CD4-positive, alpha-beta T cell (primary cell): ENCODE results near the gene PRMT9. TPM values are rescaled to one million over a fixed set of nuclear protein-coding genes. Genes with fewer than 3 reads are reported as not detected.
A peak's percentile ranks its signal among the peaks of the same experiment; 100 is the strongest.

ENCODE experiments used
- ATAC-seq: fragments of 200-7000 bp; cut with Tn5 transposase; one replicate; pipeline ENCODE4 v1.10.0; 2022; ENCODE audit warnings: mild to moderate bottlenecking; ENCODE audit not compliant: poor library complexity
- CTCF ChIA-PET: fragments of 350-600 bp; sonication (Branson Sonifier 250); formaldehyde crosslinking; loops from one replicate; lab custom pipeline; 2021; ENCODE audit warnings: antibody characterized with exemption, inconsistent platforms; lab: Charles Lee
- POLR2A ChIA-PET: fragments of 350-600 bp; sonication (Branson Sonifier 250); formaldehyde crosslinking; loops from one replicate; lab custom pipeline; 2021; ENCODE audit warnings: antibody characterized with exemption, inconsistent platforms; lab: Charles Lee
- DNase-seq, 14 experiments: peaks; one replicate each; pipeline ENCODE4 v3.0.0-alpha.2; 2013 to 2020; ENCODE audit warnings: mixed read lengths in 2 of 14
- H3K27ac ChIP-seq, 2 donors: one replicate each; pipeline versions ENCODE4 v1.5.1 to v1.7.0; 2013; ENCODE audit warnings: low read length in 2 of 2, low read depth in 1 of 2, mild to moderate bottlenecking in 1 of 2
- H3K27me3 ChIP-seq, 2 experiments: 1 replicate in 1 of 2; 2 replicates in 1 of 2; pipeline versions ENCODE4 v1.6.1 to v1.7.0; 2013; ENCODE audit warnings: low read length in 2 of 2, control low read depth in 1 of 2, mild to moderate bottlenecking in 1 of 2, moderate library complexity in 1 of 2; ENCODE audit not compliant: insufficient read depth in 2 of 2, control insufficient read depth in 1 of 2
- H3K36me3 ChIP-seq: one replicate; pipeline ENCODE4 v1.6.1; 2013; ENCODE audit warnings: low read length, control low read depth; ENCODE audit not compliant: insufficient read depth
- H3K4me1 ChIP-seq: one replicate; pipeline ENCODE4 v1.6.1; 2013; ENCODE audit warnings: low read length, control low read depth; ENCODE audit not compliant: insufficient read depth
- H3K4me3 ChIP-seq: one replicate; pipeline ENCODE4 v1.5.1; 2013; ENCODE audit warnings: mild to moderate bottlenecking, low read length, moderate library complexity
- H3K9me3 ChIP-seq, 2 experiments: 1 replicate in 1 of 2; 2 replicates in 1 of 2; pipeline versions ENCODE4 v1.6.1 to v1.7.0; 2013; ENCODE audit warnings: low read length in 2 of 2, mild to moderate bottlenecking in 2 of 2, control low read depth in 1 of 2, moderate library complexity in 1 of 2; ENCODE audit not compliant: control insufficient read depth in 1 of 2, insufficient read depth in 1 of 2
- H3K27ac Mint-ChIP-seq: one replicate; pipeline ENCODE4 v1.8.0; 2020; ENCODE audit warnings: mixed read lengths
- H3K27me3 Mint-ChIP-seq: one replicate; pipeline ENCODE4 v1.8.0; 2021; ENCODE audit warnings: mixed read lengths
- H3K36me3 Mint-ChIP-seq: one replicate; pipeline ENCODE4 v1.8.0; 2021; ENCODE audit warnings: low read depth, mixed read lengths
- H3K4me1 Mint-ChIP-seq: one replicate; pipeline ENCODE4 v1.8.0; 2021; ENCODE audit warnings: low read depth, mixed read lengths
- H3K4me3 Mint-ChIP-seq: one replicate; pipeline ENCODE4 v1.8.0; 2020; ENCODE audit warnings: mild to moderate bottlenecking, mixed read lengths
- H3K9me3 Mint-ChIP-seq: one replicate; pipeline ENCODE4 v1.8.0; 2020; ENCODE audit warnings: mixed read lengths
- intact Hi-C, 2 experiments: fragments of 100-400 bp; cut with DNase I in 1 of 2; cut with micrococcal nuclease in 1 of 2; formaldehyde crosslinking; loops; one replicate each; pipeline versions ENCODE4 v1.15.1 to v1.9.0; 2023 to 2025; cut with DNase I, micrococcal nuclease
- total RNA-seq, 174 experiments: library from RNA in 2 of 174; stranded (reverse) in 2 of 174; gene quantifications; one replicate each; pipeline ENCODE4 v1.2.3 and lab custom pipeline; 2021 to 2026
- TF ChIP-seq, protein P1 (sequence below): fragments of 200-600 bp; IDR thresholded peaks from one replicate; pipeline ENCODE4 v1.8.0; 2022; ENCODE audit warnings: antibody characterized with exemption, mild to moderate bottlenecking

PRMT9 gene
- total RNA-seq, 2 experiments from 2014 or later, result 21.0 to 21.1 TPM

GRCh38 chr4:147590249-147590920, 93.6 kb downstream of the PRMT9 start:
- no peaks in the 10 kb centered on the region for H3K27me3 Mint-ChIP-seq
- H3K9me3 Mint-ChIP-seq, result no peaks in the 10 kb centered on the region
- no peaks in the 10 kb centered on the region for H3K36me3 ChIP-seq
- ChIA-PET CTCF (interaction anchor here (0.6 to 1.3 kb wide), 3 partner anchors 10 to 507 kb away, joined by 3 to 5 read pairs (median 3); no protein-coding TSS in a partner anchor), POLR2A (no interaction called here)
- peak in 11 of 14 experiments; percentile 7 to 52 (median 25) for DNase-seq
- no peak for ATAC-seq
- intact Hi-C loops, result loop anchor here (5.0 to 10.0 kb wide), 3 partner anchors 573 to 1248 kb away; no protein-coding TSS in a partner anchor
- TF ChIP-seq, protein P1, sequence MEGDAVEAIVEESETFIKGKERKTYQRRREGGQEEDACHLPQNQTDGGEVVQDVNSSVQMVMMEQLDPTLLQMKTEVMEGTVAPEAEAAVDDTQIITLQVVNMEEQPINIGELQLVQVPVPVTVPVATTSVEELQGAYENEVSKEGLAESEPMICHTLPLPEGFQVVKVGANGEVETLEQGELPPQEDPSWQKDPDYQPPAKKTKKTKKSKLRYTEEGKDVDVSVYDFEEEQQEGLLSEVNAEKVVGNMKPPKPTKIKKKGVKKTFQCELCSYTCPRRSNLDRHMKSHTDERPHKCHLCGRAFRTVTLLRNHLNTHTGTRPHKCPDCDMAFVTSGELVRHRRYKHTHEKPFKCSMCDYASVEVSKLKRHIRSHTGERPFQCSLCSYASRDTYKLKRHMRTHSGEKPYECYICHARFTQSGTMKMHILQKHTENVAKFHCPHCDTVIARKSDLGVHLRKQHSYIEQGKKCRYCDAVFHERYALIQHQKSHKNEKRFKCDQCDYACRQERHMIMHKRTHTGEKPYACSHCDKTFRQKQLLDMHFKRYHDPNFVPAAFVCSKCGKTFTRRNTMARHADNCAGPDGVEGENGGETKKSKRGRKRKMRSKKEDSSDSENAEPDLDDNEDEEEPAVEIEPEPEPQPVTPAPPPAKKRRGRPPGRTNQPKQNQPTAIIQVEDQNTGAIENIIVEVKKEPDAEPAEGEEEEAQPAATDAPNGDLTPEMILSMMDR, result peak; percentile 75
- no peaks in the 10 kb centered on the region for H3K36me3 Mint-ChIP-seq
- H3K9me3 ChIP-seq, result no peaks in the 10 kb centered on the region
- peaks cover 0 to 8% of the 10 kb centered on the region in 2 experiments for H3K27me3 ChIP-seq
- no peak overlapping the region for H3K27ac ChIP-seq
- peaks cover 4% of the 10 kb centered on the region for H3K4me1 Mint-ChIP-seq
- peaks cover 6% of the 10 kb centered on the region for H3K4me1 ChIP-seq
- H3K4me3 Mint-ChIP-seq, result no peak overlapping the region
- no peak overlapping the region for H3K27ac Mint-ChIP-seq
- no peak overlapping the region for H3K4me3 ChIP-seq

DNA sequence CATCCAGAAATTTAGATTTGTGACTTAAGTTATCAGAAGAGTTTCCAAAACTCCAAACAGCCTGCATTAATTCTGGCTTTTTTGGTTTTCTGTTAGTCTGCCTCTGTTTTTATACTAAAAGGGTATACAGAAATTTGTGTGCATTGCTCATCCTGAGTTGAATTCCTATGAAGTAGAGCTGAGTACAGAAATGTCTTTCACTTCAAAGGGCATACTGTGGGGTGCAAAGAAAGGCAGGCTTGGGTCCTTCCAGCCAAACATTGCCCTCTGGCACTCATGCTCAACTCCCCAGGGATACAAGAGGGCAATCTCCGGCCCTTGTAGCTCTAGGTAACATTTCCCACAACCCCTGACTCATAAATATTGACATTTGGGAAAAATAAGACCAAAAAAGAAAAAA, 94.4 kb downstream of the PRMT9 start:
- Histone ChIP-seq H3K9me3 (no peaks in the 10 kb centered on the region), H3K4me1 (peaks cover 6% of the 10 kb centered on the region), H3K4me3 (no peak overlapping the region), H3K36me3 (no peaks in the 10 kb centered on the region), H3K27me3 (peaks cover 0 to 8% of the 10 kb centered on the region in 2 experiments), H3K27ac (no peak overlapping the region)
- Mint-ChIP-seq H3K27me3 (no peaks in the 10 kb centered on the region), H3K4me3 (no peak overlapping the region), H3K36me3 (no peaks in the 10 kb centered on the region), H3K9me3 (no peaks in the 10 kb centered on the region), H3K27ac (no peak overlapping the region), H3K4me1 (peaks cover 4% of the 10 kb centered on the region)
- ATAC-seq, result no peak
- ChIA-PET CTCF (interaction anchor here (0.6 to 1.5 kb wide), 5 partner anchors 9 to 508 kb away, joined by 3 to 5 read pairs (median 3); no protein-coding TSS in a partner anchor), POLR2A (no interaction called here)
- no peak for DNase-seq
- TF ChIP-seq, protein P1, result no peak
- intact Hi-C loops, result loop anchor here in 1 of 2 experiments (10.0 kb wide), 2 partner anchors 425 to 1245 kb away; no protein-coding TSS in a partner anchor

Other genes with a start within 250 kb of the PRMT9 start
- not detected for gene EDNRA, start 203.1 kb downstream of the PRMT9 start, total RNA-seq
- 10 to 100 TPM; 10.0 to 10.1 TPM for gene TMEM184C, start 66.8 kb downstream of the PRMT9 start, total RNA-seq
- gene ARHGAP10, start 47.9 kb upstream of the PRMT9 start, total RNA-seq, result 1 to 10 TPM; 5.6 to 5.7 TPM